ENCODE results near the gene RFX2. TPM values are rescaled to one million over a fixed set of nuclear protein-coding genes. Genes with fewer than 3 reads are reported as not detected.

Gene RFX2
- total RNA-seq, 1 experiment from 2014 or later = 3.7 TPM

GRCh38 chr19:5990289-5990797, 120.0 kb downstream of the RFX2 start:
- no peak overlapping the region for H2BK5ac ChIP-seq (ENCODE audit: insufficient read length, low read length)
- no peak overlapping the region for H3K56ac ChIP-seq (ENCODE audit: insufficient read length, low read depth, low read length)
- Mint-ChIP-seq H3K4me3 (peak overlapping the region; percentile 47 to 69), H3K36me3 (ENCODE audit: insufficient read depth in 1 of 3, low read depth in 3 of 3) (peaks cover 0 to 2% (median 0%) of the 10 kb centered on the region in 3 experiments; a peak in 2 of 7 replicates), H3K9me3 (peaks cover 0 to 2% of the 10 kb centered on the region in 2 experiments; a peak in 2 of 5 replicates), H3K27me3 (ENCODE audit: low read depth) (peaks cover 11% of the 10 kb centered on the region), H3K27ac (peak overlapping the region; percentile 60 to 94 (median 76); a peak in 4 of 7 replicates), H3K4me1 (peaks cover 13 to 23% of the 10 kb centered on the region in 2 experiments)
- no peaks in the 10 kb centered on the region; the same call in 1 of the 2 replicates for H3K4me1 ChIP-seq (ENCODE audit: insufficient read depth, low read length)
- H4K91ac ChIP-seq (ENCODE audit: insufficient read length, low read depth, low read length) = no peak overlapping the region
- H2AFZ ChIP-seq (ENCODE audit: low read length) = no peak overlapping the region
- H3K18ac ChIP-seq (ENCODE audit: insufficient read length, low read depth, low read length) = peak overlapping the region; percentile 95
- no peak overlapping the region for H3K9ac ChIP-seq (ENCODE audit: extremely low read depth, insufficient read length, low read length)
- no peak overlapping the region for H2BK120ac ChIP-seq (ENCODE audit: low read depth, low read length, poor library complexity, severe bottlenecking)
- H3K4ac ChIP-seq (ENCODE audit: low read depth, low read length) = no peak overlapping the region
- no peak overlapping the region for H3T11ph ChIP-seq (ENCODE audit: low read length)
- H3K23ac ChIP-seq (ENCODE audit: insufficient read length, low read depth, low read length) = no peak overlapping the region
- H3K79me1 ChIP-seq (ENCODE audit: insufficient read depth, low read depth, low read length, poor library complexity, severe bottlenecking) = no peaks in the 10 kb centered on the region
- peak; percentile 84 for DNase-seq
- no peaks in the 10 kb centered on the region for H3K9me3 ChIP-seq (ENCODE audit: control insufficient read depth, low read depth, low read length)
- no peak overlapping the region for H2BK15ac ChIP-seq (ENCODE audit: low read depth, low read length)
- no peak overlapping the region for H2BK20ac ChIP-seq (ENCODE audit: low read depth, low read length, poor library complexity, severe bottlenecking)
- H3K14ac ChIP-seq (ENCODE audit: insufficient read depth, low read length) = peak overlapping the region; percentile 85
- H4K5ac ChIP-seq (ENCODE audit: insufficient read length, low read depth, low read length) = no peak overlapping the region
- no peaks in the 10 kb centered on the region for H3K79me2 ChIP-seq (ENCODE audit: insufficient read depth, low read length)
- no peaks in the 10 kb centered on the region for H3K23me2 ChIP-seq (ENCODE audit: insufficient read length, low read depth, low read length, poor library complexity, severe bottlenecking)
- WGBS (ENCODE audit: extremely low coverage, insufficient read length, low lambda C conversion rate) = no CpG with 5 or more reads among the region's 17 CpGs
- no peak for TF ChIP-seq CTCF (conservative IDR thresholded peaks at IDR 0.05)
- peak overlapping the region; percentile 95 for H4K8ac ChIP-seq (replicated peaks; ENCODE audit: insufficient read length, low read depth, low read length)
- H2AK5ac ChIP-seq (ENCODE audit: insufficient read length, low read length) = no peak overlapping the region
- H3K27me3 ChIP-seq (ENCODE audit: insufficient read depth, low read length) = no peaks in the 10 kb centered on the region
- no peak overlapping the region for H2BK12ac ChIP-seq (ENCODE audit: insufficient read length, low read depth, low read length)
- no peak overlapping the region for H3K27ac ChIP-seq (ENCODE audit: insufficient read length, low read depth, low read length)
- H4K20me1 ChIP-seq (ENCODE audit: control insufficient read depth, insufficient read depth, insufficient read length) = no peaks in the 10 kb centered on the region
- peak overlapping the region; percentile 46 for H3K4me2 ChIP-seq (ENCODE audit: insufficient read depth, insufficient read length, low read length)
